ENCODE results near the gene POU2F1. TPM values are rescaled to one million over a fixed set of nuclear protein-coding genes. Genes with fewer than 3 reads are reported as not detected.

Gene POU2F1
- total and polyA plus RNA-seq, 9 donors = 3.9 to 24.6 (median 17.0) TPM

GRCh38 chr1:167305059-167305705 lies 84.5 kb downstream of the POU2F1 start:
- Histone ChIP-seq H3K9me3 (no peaks in the 10 kb centered on the region), H3K4me3 (no peak overlapping the region), H3K36me3 (no peaks in the 10 kb centered on the region), H3K27ac (no peak overlapping the region), H3K27me3 (no peaks in the 10 kb centered on the region), H3K4me1 (ENCODE audit: insufficient read depth) (no peaks in the 10 kb centered on the region)
- 93 to 96% (median 96%) methylated on average over 9 of the region's 9 CpGs for WGBS, 3 donors
- no peak for DNase-seq
- no peak for TF ChIP-seq POLR2A (IDR thresholded peaks at IDR 0.05)
- TF ChIP-seq EP300 (IDR thresholded peaks at IDR 0.05) = no peak
- intact Hi-C loops (cut with DNase I) = no loop called here

- Histone ChIP-seq H3K27ac (no peak overlapping the region), H3K4me3 (no peak overlapping the region), H3K27me3 (no peaks in the 10 kb centered on the region), H3K36me3 (no peaks in the 10 kb centered on the region), H3K9me3 (no peaks in the 10 kb centered on the region), H3K4me1 (ENCODE audit: insufficient read depth) (no peaks in the 10 kb centered on the region)
- no peak for TF ChIP-seq POLR2A (IDR thresholded peaks at IDR 0.05)
- no peak for TF ChIP-seq EP300 (IDR thresholded peaks at IDR 0.05)
- TF ChIP-seq, protein P1, sequence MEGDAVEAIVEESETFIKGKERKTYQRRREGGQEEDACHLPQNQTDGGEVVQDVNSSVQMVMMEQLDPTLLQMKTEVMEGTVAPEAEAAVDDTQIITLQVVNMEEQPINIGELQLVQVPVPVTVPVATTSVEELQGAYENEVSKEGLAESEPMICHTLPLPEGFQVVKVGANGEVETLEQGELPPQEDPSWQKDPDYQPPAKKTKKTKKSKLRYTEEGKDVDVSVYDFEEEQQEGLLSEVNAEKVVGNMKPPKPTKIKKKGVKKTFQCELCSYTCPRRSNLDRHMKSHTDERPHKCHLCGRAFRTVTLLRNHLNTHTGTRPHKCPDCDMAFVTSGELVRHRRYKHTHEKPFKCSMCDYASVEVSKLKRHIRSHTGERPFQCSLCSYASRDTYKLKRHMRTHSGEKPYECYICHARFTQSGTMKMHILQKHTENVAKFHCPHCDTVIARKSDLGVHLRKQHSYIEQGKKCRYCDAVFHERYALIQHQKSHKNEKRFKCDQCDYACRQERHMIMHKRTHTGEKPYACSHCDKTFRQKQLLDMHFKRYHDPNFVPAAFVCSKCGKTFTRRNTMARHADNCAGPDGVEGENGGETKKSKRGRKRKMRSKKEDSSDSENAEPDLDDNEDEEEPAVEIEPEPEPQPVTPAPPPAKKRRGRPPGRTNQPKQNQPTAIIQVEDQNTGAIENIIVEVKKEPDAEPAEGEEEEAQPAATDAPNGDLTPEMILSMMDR (IDR thresholded peaks at IDR 0.05) = no peak
- DNase-seq = no peak
- 73 to 78% (median 73%) methylated on average over 2 of the region's 2 CpGs for WGBS, 3 donors
- intact Hi-C loops (cut with DNase I) = no loop called here
These were observed 85.1 kb downstream of the POU2F1 start for GRCh38 chr1:167305706-167306277.

GRCh38 chr1:167310732-167311131 lies 90.0 kb downstream of the POU2F1 start:
- Histone ChIP-seq H3K4me1 (ENCODE audit: insufficient read depth) (no peaks in the 10 kb centered on the region), H3K9me3 (no peaks in the 10 kb centered on the region), H3K27me3 (no peaks in the 10 kb centered on the region), H3K27ac (no peak overlapping the region), H3K36me3 (no peaks in the 10 kb centered on the region), H3K4me3 (no peak overlapping the region)
- no peak for TF ChIP-seq EP300 (IDR thresholded peaks at IDR 0.05)
- TF ChIP-seq POLR2A (IDR thresholded peaks at IDR 0.05) = no peak
- TF ChIP-seq, protein P1 (IDR thresholded peaks at IDR 0.05) = no peak
- DNase-seq = no peak
- intact Hi-C loops (cut with DNase I) = no loop called here

DNA sequence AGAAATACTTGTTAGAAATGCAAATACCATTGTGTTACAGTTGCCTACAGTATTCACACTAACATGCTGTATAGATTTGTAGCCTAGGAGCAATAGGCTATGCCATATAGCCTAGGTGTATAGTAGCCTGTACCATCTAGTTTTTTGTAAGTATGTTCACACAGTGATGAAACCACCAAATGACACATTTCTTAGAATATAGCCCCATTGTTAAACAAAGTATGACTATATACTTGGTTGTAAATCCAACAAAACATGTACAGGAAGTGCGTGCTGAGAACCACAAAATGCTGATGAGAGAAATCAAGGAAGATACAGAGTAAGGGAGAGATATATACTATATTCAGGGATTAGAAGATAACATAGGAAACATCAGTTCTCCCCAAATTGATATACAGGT lies 92.2 kb downstream of the POU2F1 start:
- Histone ChIP-seq H3K4me3 (no peak overlapping the region), H3K27me3 (no peaks in the 10 kb centered on the region), H3K36me3 (no peaks in the 10 kb centered on the region), H3K4me1 (ENCODE audit: insufficient read depth) (no peaks in the 10 kb centered on the region), H3K9me3 (no peaks in the 10 kb centered on the region), H3K27ac (no peak overlapping the region)
- intact Hi-C loops (cut with DNase I) = no loop called here
- WGBS, 3 donors = 97 to 99% (median 98%) methylated on average over 1 of the region's 1 CpG
- TF ChIP-seq EP300 (IDR thresholded peaks at IDR 0.05) (no peak), POLR2A (IDR thresholded peaks at IDR 0.05) (no peak)
- TF ChIP-seq, protein P1 (IDR thresholded peaks at IDR 0.05) = no peak
- DNase-seq = no peak

GRCh38 chr1:167314671-167315070 lies 94.0 kb downstream of the POU2F1 start:
- DNase-seq = no peak
- H3K36me3 ChIP-seq = no peaks in the 10 kb centered on the region
- no peak overlapping the region for H3K27ac ChIP-seq
- no peak overlapping the region for H3K4me3 ChIP-seq
- TF ChIP-seq POLR2A (IDR thresholded peaks at IDR 0.05) (no peak), EP300 (IDR thresholded peaks at IDR 0.05) (no peak)
- TF ChIP-seq, protein P1 (IDR thresholded peaks at IDR 0.05) = no peak
- WGBS, 3 donors = 97 to 100% (median 98%) methylated on average over 3 of the region's 3 CpGs
- intact Hi-C loops (cut with DNase I) = no loop called here
- no peaks in the 10 kb centered on the region for H3K9me3 ChIP-seq
- H3K27me3 ChIP-seq = no peaks in the 10 kb centered on the region
- H3K4me1 ChIP-seq (ENCODE audit: insufficient read depth) = no peaks in the 10 kb centered on the region

All from ovary (tissue), 9 donors.